Esophagus squamous epithelium (tissue), 5 donors: ENCODE results near the gene MYD88. TPM values are rescaled to one million over a fixed set of nuclear protein-coding genes. Genes with fewer than 3 reads are reported as not detected.

Source experiments
- DNase-seq: peaks from one replicate; lab custom pipeline; 2025; lab: John Stamatoyannopoulos, UW
- H3K27ac ChIP-seq, 4 donors: fragments of 200-600 bp; sonication (generic); one replicate each; pipeline ENCODE4 v1.5.1; 2016 to 2019; ENCODE audit warnings: mild to moderate bottlenecking in 1 of 4
- H3K27me3 ChIP-seq, 4 donors: fragments of 200-600 bp; sonication (generic); 1 replicate in 3 of 4; 2 replicates in 1 of 4; pipeline versions ENCODE4 v1.5.1 to v1.6.0; 2017 to 2021; ENCODE audit warnings: antibody characterized with exemption in 1 of 4
- H3K36me3 ChIP-seq, 3 donors: fragments of 200-600 bp; sonication (generic); one replicate each; pipeline ENCODE4 v1.5.1; 2016 to 2019
- H3K4me1 ChIP-seq, 3 donors: fragments of 200-600 bp; sonication (generic); one replicate each; pipeline ENCODE4 v1.5.1; 2017 to 2019
- H3K4me3 ChIP-seq, 4 donors: fragments of 200-600 bp; sonication (generic); 1 replicate in 3 of 4; 2 replicates in 1 of 4; pipeline ENCODE4 v1.5.1; 2016 to 2019; ENCODE audit warnings: mild to moderate bottlenecking in 2 of 4, moderate library complexity in 1 of 4
- H3K9me3 ChIP-seq, 3 donors: fragments of 200-600 bp; sonication (generic); one replicate each; pipeline ENCODE4 v1.5.1; 2016 to 2019
- CTCF ChIP-seq, 6 experiments: fragments of 450-650 bp in 4 of 6; fragments of 200-600 bp in 2 of 6; sonication (generic) in 2 of 6; IDR thresholded peaks; one replicate each; pipeline ENCODE4 v1.5.1; 2016 to 2019; ENCODE audit warnings: antibody characterized with exemption in 6 of 6, mild to moderate bottlenecking in 4 of 6, moderate library complexity in 4 of 6
- POLR2A ChIP-seq, 4 donors: fragments of 450-650 bp; IDR thresholded peaks; one replicate each; pipeline ENCODE4 v1.6.1; 2017; ENCODE audit warnings: antibody characterized with exemption in 4 of 4, mild to moderate bottlenecking in 4 of 4, moderate library complexity in 3 of 4
- WGBS, 2 donors: methylation state at CpG; one replicate each; pipeline ENCODE4 v1.1.5; 2018; 5-methylcytosine and 5-hydroxymethylcytosine counted together
- intact Hi-C: fragments of 100-400 bp; cut with DNase I; formaldehyde crosslinking; loops from one replicate; pipeline ENCODE4 v1.15.0; 2022
- total RNA-seq, 4 donors: library from RNA; depleted of rRNA; stranded (reverse); fragments of >200 nt; gene quantifications; one replicate each; pipeline ENCODE4 v1.1.0, GENCODE V29; 2016
- donor health status: DM: yes; HTN: yes; CAD: no.

MYD88 gene
- total RNA-seq, 4 donors from 2014 or later = 42.5 to 77.1 (median 60.2) TPM

DNA sequence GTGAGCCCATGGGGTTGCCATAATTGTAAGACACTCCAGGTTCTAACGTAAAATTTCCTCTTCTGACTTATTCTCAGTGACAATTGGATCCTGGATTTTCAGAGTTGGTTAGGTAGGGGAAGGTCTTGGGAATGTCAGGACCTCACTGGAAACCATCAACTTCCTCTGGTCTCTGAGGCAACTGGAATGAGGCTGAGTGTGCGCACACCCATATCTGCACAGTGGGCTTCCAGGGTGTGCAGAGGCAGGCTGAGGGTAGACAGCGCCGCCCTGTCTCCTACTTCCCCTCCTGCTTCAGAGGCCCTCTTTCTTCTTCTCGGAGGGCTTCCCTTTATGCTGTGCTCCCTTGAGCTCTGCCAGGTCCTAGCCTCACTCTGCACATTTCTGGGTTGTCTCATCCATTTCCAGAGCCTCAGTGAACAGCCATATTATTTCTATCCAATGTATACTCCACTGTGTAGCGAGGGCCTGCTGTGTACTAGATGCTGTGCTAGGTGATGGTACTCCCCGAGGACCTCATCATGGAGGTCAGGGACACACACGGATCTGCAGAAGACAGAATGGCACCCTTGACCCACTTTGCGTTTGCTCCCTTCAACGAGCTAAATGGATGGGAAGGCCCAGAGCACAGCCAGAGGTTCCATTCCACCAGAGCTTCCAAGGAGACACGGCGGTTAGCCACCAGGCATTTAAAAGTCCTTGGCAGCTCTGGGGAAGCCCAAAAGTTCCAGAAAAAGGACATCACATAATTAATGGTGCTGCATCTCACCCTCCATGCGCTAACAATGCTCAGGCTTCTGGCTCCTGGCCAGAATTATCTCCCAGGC lies 19.8 kb upstream of the MYD88 start:
- intact Hi-C loops = loop anchor here (10.0 kb wide), 2 partner anchors 74 to 356 kb away; no protein-coding TSS in a partner anchor

GRCh38 chr3:38119248-38119544 lies 19.3 kb upstream of the MYD88 start:
- H3K9me3 ChIP-seq = no peaks in the 10 kb centered on the region
- H3K27me3 ChIP-seq = no peaks in the 10 kb centered on the region
- no peak overlapping the region for H3K27ac ChIP-seq
- intact Hi-C loops = loop anchor here (10.0 kb wide), 2 partner anchors 74 to 356 kb away; no protein-coding TSS in a partner anchor
- H3K36me3 ChIP-seq = peaks cover 25 to 48% (median 27%) of the 10 kb centered on the region in 3 donors
- DNase-seq = no peak
- no peak for TF ChIP-seq POLR2A (IDR thresholded peaks at IDR 0.05)
- no peak for TF ChIP-seq CTCF (IDR thresholded peaks at IDR 0.05)
- WGBS, 2 donors = 80 to 100% methylated on average over 1 of the region's 1 CpG
- H3K4me3 ChIP-seq = no peak overlapping the region
- H3K4me1 ChIP-seq = no peaks in the 10 kb centered on the region

More for the DNA sequence above, 19.8 kb upstream of the MYD88 start:
- TF ChIP-seq CTCF (IDR thresholded peaks at IDR 0.05) (no peak), POLR2A (IDR thresholded peaks at IDR 0.05) (no peak)
- 84 to 85% methylated on average over 9 to 11 of the region's 13 CpGs for WGBS, 2 donors
- no peak overlapping the region for H3K4me3 ChIP-seq
- peaks cover 25 to 42% (median 27%) of the 10 kb centered on the region in 3 donors for H3K36me3 ChIP-seq
- no peaks in the 10 kb centered on the region for H3K9me3 ChIP-seq
- no peaks in the 10 kb centered on the region for H3K27me3 ChIP-seq
- no peak for DNase-seq
- no peak overlapping the region for H3K27ac ChIP-seq
- no peaks in the 10 kb centered on the region for H3K4me1 ChIP-seq

- no peak for DNase-seq
- H3K36me3 ChIP-seq = peaks cover 25 to 56% (median 27%) of the 10 kb centered on the region in 3 donors
Measured at GRCh38 chr3:38119821-38120692, 18.4 kb upstream of the MYD88 start.

GRCh38 chr3:38120693-38121450 lies 17.6 kb upstream of the MYD88 start:
- Histone ChIP-seq H3K36me3 (peaks cover 30 to 65% (median 32%) of the 10 kb centered on the region in 3 donors), H3K9me3 (no peaks in the 10 kb centered on the region), H3K27me3 (no peaks in the 10 kb centered on the region), H3K4me1 (peaks cover 0 to 5% (median 0%) of the 10 kb centered on the region in 3 donors), H3K4me3 (no peak overlapping the region), H3K27ac (no peak overlapping the region)
- intact Hi-C loops = no loop called here
- TF ChIP-seq POLR2A (IDR thresholded peaks at IDR 0.05) = no peak
- TF ChIP-seq CTCF (IDR thresholded peaks at IDR 0.05) = no peak
- WGBS, 2 donors = 78% methylated on average over 6 to 8 of the region's 11 CpGs
- no peak for DNase-seq

More at GRCh38 chr3:38119821-38120692, 18.4 kb upstream of the MYD88 start:
- Histone ChIP-seq H3K9me3 (no peaks in the 10 kb centered on the region), H3K4me3 (no peak overlapping the region), H3K27ac (no peak overlapping the region), H3K4me1 (peaks cover 0 to 5% (median 0%) of the 10 kb centered on the region in 3 donors), H3K27me3 (no peaks in the 10 kb centered on the region)
- intact Hi-C loops = loop anchor here (10.0 kb wide), 2 partner anchors 75 to 355 kb away; no protein-coding TSS in a partner anchor
- 76 to 90% methylated on average over 4 to 6 of the region's 7 CpGs for WGBS, 2 donors
- TF ChIP-seq POLR2A (IDR thresholded peaks at IDR 0.05) (no peak), CTCF (IDR thresholded peaks at IDR 0.05) (no peak)
